H54 (cell line): ENCODE measurements around the gene ATL3.

Experiments used
- DNase-seq: peaks from one replicate; pipeline ENCODE4 v3.0.0; 2011; ENCODE audit warnings: low spot score, mixed read lengths; ENCODE audit not compliant: insufficient read length
- FAIRE-seq: peaks from 3 replicates; lab custom pipeline; 2011; peaks lifted over from hg19 to GRCh38; lab: Jason Lieb, UNC
- POLR2A ChIP-seq: IDR thresholded peaks from 2 replicates; pipeline ENCODE4 v1.6.1; 2011; ENCODE audit warnings: low read depth, mild to moderate bottlenecking, low read length

ATL3 gene

GRCh38 chr11:63671322-63672155 lies at the start of gene ATL3:
Gene ATL3, minus strand, starts transcription at chr11:63671376. Its CDS starts 41 bp downstream, at chr11:63671335.
- FAIRE-seq, result peak; percentile 15
- TF ChIP-seq POLR2A, result peak; percentile 78
- peak; percentile 91 for DNase-seq

GRCh38 chr11:63720611-63721010 lies 49.4 kb upstream of the ATL3 start:
- FAIRE-seq (peak; percentile 30), DNase-seq (no peak)
- no peak for TF ChIP-seq POLR2A

- FAIRE-seq (peak; percentile 91), DNase-seq (no peak)
- TF ChIP-seq POLR2A, result no peak
These were observed 48.8 kb upstream of the ATL3 start for GRCh38 chr11:63719987-63720386.

GRCh38 chr11:63719001-63719400 lies 47.8 kb upstream of the ATL3 start:
- DNase-seq (no peak), FAIRE-seq (peak; percentile 23)
- no peak for TF ChIP-seq POLR2A

- FAIRE-seq, result no peak
- no peak for TF ChIP-seq POLR2A
These were observed 44.9 kb upstream of the ATL3 start for GRCh38 chr11:63716046-63716445.

GRCh38 chr11:63713766-63714165 lies 42.6 kb upstream of the ATL3 start:
- DNase-seq, result no peak
- no peak for FAIRE-seq
- TF ChIP-seq POLR2A, result no peak

More at GRCh38 chr11:63716046-63716445, 44.9 kb upstream of the ATL3 start:
- no peak for DNase-seq

- DNase-seq, result no peak
- no peak for FAIRE-seq
- TF ChIP-seq POLR2A, result no peak
These were observed 40.7 kb upstream of the ATL3 start for GRCh38 chr11:63711838-63712237.

- no peak for TF ChIP-seq POLR2A
- peak; percentile 20 for FAIRE-seq
- no peak for DNase-seq
These were observed 39.5 kb upstream of the ATL3 start for GRCh38 chr11:63710476-63711217.

- TF ChIP-seq POLR2A, result no peak
- DNase-seq (no peak), FAIRE-seq (peak; percentile 69)
These were observed 38.2 kb upstream of the ATL3 start for GRCh38 chr11:63709336-63709884.

GRCh38 chr11:63708764-63709163 lies 37.6 kb upstream of the ATL3 start:
- DNase-seq (no peak), FAIRE-seq (peak; percentile 60)
- TF ChIP-seq POLR2A, result no peak

GRCh38 chr11:63705526-63705925 lies 34.4 kb upstream of the ATL3 start:
- DNase-seq (no peak), FAIRE-seq (peak; percentile 53)
- TF ChIP-seq POLR2A, result no peak

- FAIRE-seq, result no peak
- TF ChIP-seq POLR2A, result no peak
- DNase-seq, result no peak
These were observed 28.7 kb upstream of the ATL3 start for GRCh38 chr11:63699896-63700295.

- FAIRE-seq (no peak), DNase-seq (no peak)
- no peak for TF ChIP-seq POLR2A
These were observed 28.0 kb upstream of the ATL3 start for GRCh38 chr11:63698976-63699733.
